Thoracic aorta (tissue), 2 donors: Measurements from ENCODE around the gene MICAL2. TPM values are rescaled to one million over a fixed set of nuclear protein-coding genes. Genes with fewer than 3 reads are reported as not detected.
A peak's percentile ranks its signal among the peaks of the same experiment; 100 is the strongest.

Experiments
- ATAC-seq: fragments of 150-250 bp; one replicate; pipeline ENCODE4 v1.8.0; 2017; ENCODE audit warnings: low read depth; ENCODE audit not compliant: insufficient number of reproducible peaks, low FRiP score
- DNase-seq: peaks from one replicate; pipeline ENCODE4 v3.0.0-alpha.2; 2020; ENCODE audit warnings: low spot score
- H3K27ac ChIP-seq, 2 donors: fragments of 200-600 bp; sonication (generic); 1 replicate in 1 of 2; 2 replicates in 1 of 2; pipeline ENCODE4 v1.5.1; 2016; ENCODE audit warnings: mild to moderate bottlenecking in 2 of 2, moderate library complexity in 2 of 2
- H3K27me3 ChIP-seq: fragments of 200-600 bp; sonication (generic); replicated peaks from 2 replicates; pipeline ENCODE4 v1.6.0; 2016; ENCODE audit warnings: mild to moderate bottlenecking; ENCODE audit not compliant: insufficient read depth
- H3K36me3 ChIP-seq: fragments of 200-600 bp; sonication (generic); one replicate; pipeline ENCODE4 v1.5.1; 2016
- H3K4me1 ChIP-seq, 2 donors: fragments of 200-600 bp; sonication (generic); 1 replicate in 1 of 2; 2 replicates in 1 of 2; pipeline versions ENCODE4 v1.5.1 to v1.6.0; 2016; ENCODE audit warnings: low read depth in 2 of 2, mild to moderate bottlenecking in 1 of 2; ENCODE audit not compliant: control insufficient read depth in 1 of 2
- H3K4me3 ChIP-seq: fragments of 200-600 bp; sonication (generic); 2 replicates; pipeline ENCODE4 v1.5.1; 2016; ENCODE audit warnings: mild to moderate bottlenecking
- H3K9me3 ChIP-seq: fragments of 200-600 bp; sonication (generic); 2 replicates; pipeline ENCODE4 v1.5.1; 2016
- CTCF ChIP-seq: fragments of 200-600 bp; sonication (generic); IDR thresholded peaks from one replicate; pipeline ENCODE4 v1.5.1; 2019; ENCODE audit warnings: antibody characterized with exemption
- total RNA-seq, 2 donors: library from RNA; depleted of rRNA; stranded (reverse); fragments of >200 nt; gene quantifications; one replicate each; pipeline versions ENCODE4 v1.1.0 to v1.2.3, GENCODE V29; 2016

Gene MICAL2
- total RNA-seq, 2 donors from 2014 or later, result 791 to 989 TPM

- no peak for TF ChIP-seq CTCF
- Histone ChIP-seq H3K9me3 (no peaks in the 10 kb centered on the region), H3K36me3 (peaks cover 11% of the 10 kb centered on the region), H3K4me3 (no peak overlapping the region), H3K27ac (no peak overlapping the region), H3K4me1 (peaks cover 73 to 90% of the 10 kb centered on the region in 2 donors), H3K27me3 (no peaks in the 10 kb centered on the region)
- DNase-seq (no peak), ATAC-seq (no peak)
These were observed 17.9 kb downstream of the MICAL2 start for GRCh38 chr11:12128301-12128751.

- H3K36me3 ChIP-seq, result peaks cover 11% of the 10 kb centered on the region
- no peak for TF ChIP-seq CTCF
- peaks cover 69 to 90% of the 10 kb centered on the region in 2 donors for H3K4me1 ChIP-seq
- H3K9me3 ChIP-seq, result no peaks in the 10 kb centered on the region
- ATAC-seq, result no peak
- H3K27me3 ChIP-seq, result no peaks in the 10 kb centered on the region
- no peak for DNase-seq
- peak overlapping the region in 1 of 2 donors; percentile 42 for H3K27ac ChIP-seq
- no peak overlapping the region for H3K4me3 ChIP-seq
These were observed 18.8 kb downstream of the MICAL2 start for GRCh38 chr11:12129227-12129626.

- Histone ChIP-seq H3K4me3 (no peak overlapping the region), H3K27ac (peak overlapping the region; percentile 19 to 42), H3K27me3 (no peaks in the 10 kb centered on the region), H3K36me3 (peaks cover 11% of the 10 kb centered on the region), H3K4me1 (peaks cover 69 to 90% of the 10 kb centered on the region in 2 donors), H3K9me3 (no peaks in the 10 kb centered on the region)
- DNase-seq (no peak), ATAC-seq (no peak)
- no peak for TF ChIP-seq CTCF
These were observed 20.0 kb downstream of the MICAL2 start for GRCh38 chr11:12130180-12130980.

GRCh38 chr11:12131943-12132789 is 21.8 kb downstream of the MICAL2 start:
- Histone ChIP-seq H3K27ac (peak overlapping the region; percentile 43 to 94), H3K36me3 (peaks cover 8% of the 10 kb centered on the region), H3K4me1 (peaks cover 67 to 90% of the 10 kb centered on the region in 2 donors), H3K4me3 (no peak overlapping the region), H3K27me3 (no peaks in the 10 kb centered on the region), H3K9me3 (no peaks in the 10 kb centered on the region)
- no peak for TF ChIP-seq CTCF
- DNase-seq (no peak), ATAC-seq (no peak)

GRCh38 chr11:12132790-12133145 is 22.4 kb downstream of the MICAL2 start:
- Histone ChIP-seq H3K27me3 (no peaks in the 10 kb centered on the region), H3K4me3 (no peak overlapping the region), H3K4me1 (peaks cover 69 to 90% of the 10 kb centered on the region in 2 donors), H3K27ac (peak overlapping the region in 1 of 2 donors; percentile 94), H3K36me3 (peaks cover 8% of the 10 kb centered on the region), H3K9me3 (no peaks in the 10 kb centered on the region)
- TF ChIP-seq CTCF, result no peak
- no peak for DNase-seq
- ATAC-seq, result no peak
